CD14-positive monocyte (primary cell): ENCODE results near the gene MTMR12. TPM values are rescaled to one million over a fixed set of nuclear protein-coding genes. Genes with fewer than 3 reads are reported as not detected.
A peak's percentile ranks its signal among the peaks of the same experiment; 100 is the strongest.

ENCODE experiments used
- DNase-seq, 3 donors: peaks; one replicate each; pipeline ENCODE4 v3.0.0-alpha.2; 2011 to 2022
- H2AFZ ChIP-seq: 2 replicates; pipeline ENCODE4 v1.6.0; 2012; ENCODE audit warnings: mild to moderate bottlenecking, low read depth, low read length, inconsistent platforms; ENCODE audit not compliant: insufficient read depth, poor library complexity, severe bottlenecking
- H3K27ac ChIP-seq, 2 donors: 1 replicate in 1 of 2; 2 replicates in 1 of 2; pipeline ENCODE4 v1.5.1; 2012 to 2013; ENCODE audit warnings: low read length in 2 of 2, control low read depth in 1 of 2, inconsistent platforms in 1 of 2, low read depth in 1 of 2, mild to moderate bottlenecking in 1 of 2
- H3K27me3 ChIP-seq, 2 donors: one replicate each; pipeline versions ENCODE4 v1.6.0 to v1.6.1; 2011 to 2013; ENCODE audit warnings: low read length in 2 of 2; ENCODE audit not compliant: control insufficient read depth in 2 of 2, insufficient read depth in 2 of 2
- H3K36me3 ChIP-seq, 2 donors: replicated peaks in 1 of 2; 1 replicate in 1 of 2; 2 replicates in 1 of 2; pipeline versions ENCODE4 v1.5.1 to v1.6.1; 2012 to 2013; ENCODE audit warnings: low read length in 2 of 2, control low read depth in 1 of 2, inconsistent platforms in 1 of 2, mild to moderate bottlenecking in 1 of 2; ENCODE audit not compliant: insufficient read depth in 2 of 2, control insufficient read depth in 1 of 2
- H3K4me1 ChIP-seq, 2 donors: 1 replicate in 1 of 2; 2 replicates in 1 of 2; pipeline versions ENCODE4 v1.5.1 to v1.6.1; 2012 to 2013; ENCODE audit warnings: low read length in 2 of 2, control low read depth in 1 of 2, inconsistent platforms in 1 of 2, mild to moderate bottlenecking in 1 of 2, moderate library complexity in 1 of 2; ENCODE audit not compliant: insufficient read depth in 2 of 2, control insufficient read depth in 1 of 2
- H3K4me2 ChIP-seq: replicated peaks from 2 replicates; pipeline ENCODE3; 2012; ENCODE audit warnings: low read length, moderate library complexity, mild to moderate bottlenecking; ENCODE audit not compliant: poor library complexity, severe bottlenecking; ENCODE audit errors: extremely low read depth
- H3K4me3 ChIP-seq, 3 experiments: fragments of 200-600 bp in 1 of 3; sonication (generic) in 1 of 3; replicated peaks in 1 of 3; 1 replicate in 2 of 3; 2 replicates in 1 of 3; pipeline ENCODE4 v1.5.1; 2011 to 2013; ENCODE audit warnings: low read length in 3 of 3, mild to moderate bottlenecking in 3 of 3, control low read depth in 2 of 3, low read depth in 2 of 3, inconsistent platforms in 1 of 3, moderate library complexity in 1 of 3
- H3K79me2 ChIP-seq: 2 replicates; pipeline ENCODE4 v1.6.0; 2012; ENCODE audit warnings: mild to moderate bottlenecking, control low read depth, inconsistent platforms, low read length, moderate library complexity; ENCODE audit not compliant: insufficient read depth
- H3K9ac ChIP-seq: 2 replicates; pipeline ENCODE4 v1.6.0; 2017; ENCODE audit warnings: low read length, mild to moderate bottlenecking; ENCODE audit not compliant: insufficient read depth, poor library complexity, severe bottlenecking
- H3K9me3 ChIP-seq, 2 donors: replicated peaks in 1 of 2; 1 replicate in 1 of 2; 2 replicates in 1 of 2; pipeline versions ENCODE4 v1.5.1 to v1.6.1; 2012 to 2013; ENCODE audit warnings: low read length in 2 of 2, control low read depth in 1 of 2; ENCODE audit not compliant: control insufficient read depth in 1 of 2, insufficient read depth in 1 of 2
- H4K20me1 ChIP-seq: 2 replicates; pipeline ENCODE4 v1.6.0; 2012; ENCODE audit warnings: mild to moderate bottlenecking, low read length, control low read depth, moderate library complexity; ENCODE audit not compliant: insufficient read depth
- H3K27ac Mint-ChIP-seq, 7 donors: one replicate each; pipeline ENCODE4 v1.8.0; 2020; ENCODE audit warnings: mild to moderate bottlenecking in 7 of 7, mixed read lengths in 7 of 7, moderate library complexity in 6 of 7, inconsistent platforms in 2 of 7
- H3K27me3 Mint-ChIP-seq, 3 donors: one replicate each; pipeline ENCODE4 v1.8.0; 2021 to 2022; ENCODE audit warnings: low read depth in 3 of 3, mild to moderate bottlenecking in 3 of 3, mixed read lengths in 3 of 3, moderate library complexity in 3 of 3, inconsistent platforms in 1 of 3
- H3K36me3 Mint-ChIP-seq, 2 donors: one replicate each; pipeline ENCODE4 v1.8.0; 2020; ENCODE audit warnings: mixed read lengths in 2 of 2, inconsistent platforms in 1 of 2, mild to moderate bottlenecking in 1 of 2
- H3K4me1 Mint-ChIP-seq: one replicate; pipeline ENCODE4 v1.8.0; 2020; ENCODE audit warnings: mild to moderate bottlenecking, mixed read lengths
- H3K4me3 Mint-ChIP-seq, 2 donors: one replicate each; pipeline ENCODE4 v1.8.0; 2020; ENCODE audit warnings: mild to moderate bottlenecking in 2 of 2, mixed read lengths in 2 of 2, moderate library complexity in 1 of 2
- H3K9me3 Mint-ChIP-seq, 7 donors: one replicate each; pipeline ENCODE4 v1.8.0; 2020 to 2022; ENCODE audit warnings: mixed read lengths in 7 of 7, mild to moderate bottlenecking in 6 of 7, moderate library complexity in 6 of 7, inconsistent platforms in 2 of 7
- CTCF ChIP-seq: fragments of 200-600 bp; IDR thresholded peaks from one replicate; pipeline ENCODE4 v1.8.0; 2022; ENCODE audit warnings: antibody characterized with exemption, mild to moderate bottlenecking
- WGBS: methylation state at CpG from one replicate; pipeline ENCODE4 v1.1.5; 2013; ENCODE audit warnings: missing lambda C conversion rate; ENCODE audit not compliant: insufficient coverage; 5-methylcytosine and 5-hydroxymethylcytosine counted together
- intact Hi-C, 2 donors: fragments of 100-400 bp; cut with micrococcal nuclease; formaldehyde crosslinking; loops; one replicate each; pipeline versions ENCODE4 v1.15.0 to v1.15.1; 2023
- polyA plus RNA-seq, 3 donors: library from polyadenylated mRNA; depleted of rRNA in 1 of 3; unstranded in 2 of 3; stranded (reverse) in 1 of 3; fragments of 300-500 nt in 2 of 3; fragments of >200 nt in 1 of 3; fragmentation: Illumina TruSeq in 2 of 3; gene quantifications; 1 replicate in 2 of 3; 2 replicates in 1 of 3; pipeline ENCODE4 v1.2.3, GENCODE V29; 2012 to 2021

Gene MTMR12
- polyA plus RNA-seq, 3 donors: 10.3 to 19.0 (median 17.3) TPM

DNA sequence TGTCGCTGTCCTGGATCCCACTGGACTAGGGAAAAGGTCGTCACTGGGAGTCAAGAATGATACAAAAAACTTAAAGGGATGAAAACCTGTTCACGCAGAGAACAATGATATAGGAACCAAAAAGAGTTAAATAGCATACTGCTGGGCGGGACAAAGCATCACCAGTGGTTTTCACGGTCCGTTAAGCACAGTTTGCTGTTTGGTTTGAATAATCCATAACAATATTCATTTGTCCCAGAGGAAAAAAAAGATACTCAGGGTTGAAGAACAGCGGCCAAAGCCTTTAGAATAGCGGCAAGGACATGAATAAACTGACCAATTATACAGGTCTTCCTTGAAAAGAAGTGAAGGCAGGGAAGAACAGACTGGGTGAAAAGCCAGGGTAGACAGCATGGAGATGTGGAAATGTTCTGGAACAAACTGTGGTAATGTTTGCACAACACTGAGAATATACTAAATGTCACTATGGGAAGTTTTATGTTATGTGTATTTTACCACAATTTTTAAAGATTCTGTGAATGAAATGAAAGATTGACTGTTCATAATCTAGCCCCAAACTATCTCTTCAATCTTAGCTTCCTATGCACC lies 60.8 kb downstream of the MTMR12 start:
- Histone ChIP-seq H3K27ac (no peak overlapping the region), H3K9me3 (no peaks in the 10 kb centered on the region), H3K79me2 (no peaks in the 10 kb centered on the region), H3K36me3 (peaks cover 84 to 97% of the 10 kb centered on the region in 2 donors), H4K20me1 (no peaks in the 10 kb centered on the region), H3K9ac (no peak overlapping the region), H3K27me3 (no peaks in the 10 kb centered on the region), H3K4me2 (no peak overlapping the region), H2AFZ (no peak overlapping the region), H3K4me1 (no peaks in the 10 kb centered on the region), H3K4me3 (no peak overlapping the region)
- H3K4me1 Mint-ChIP-seq: no peaks in the 10 kb centered on the region
- peaks cover 82 to 83% of the 10 kb centered on the region in 2 donors for H3K36me3 Mint-ChIP-seq
- H3K4me3 Mint-ChIP-seq: no peak overlapping the region
- 95% methylated on average over 3 of the region's 8 CpGs for WGBS
- peaks cover 0 to 1% (median 0%) of the 10 kb centered on the region in 3 donors for H3K27me3 Mint-ChIP-seq
- no peak for DNase-seq
- intact Hi-C loops: no loop called here
- peaks cover 0 to 3% (median 0%) of the 10 kb centered on the region in 7 donors for H3K9me3 Mint-ChIP-seq
- TF ChIP-seq CTCF: no peak
- H3K27ac Mint-ChIP-seq: peak overlapping the region in 2 of 7 donors; percentile 25 to 37

DNA sequence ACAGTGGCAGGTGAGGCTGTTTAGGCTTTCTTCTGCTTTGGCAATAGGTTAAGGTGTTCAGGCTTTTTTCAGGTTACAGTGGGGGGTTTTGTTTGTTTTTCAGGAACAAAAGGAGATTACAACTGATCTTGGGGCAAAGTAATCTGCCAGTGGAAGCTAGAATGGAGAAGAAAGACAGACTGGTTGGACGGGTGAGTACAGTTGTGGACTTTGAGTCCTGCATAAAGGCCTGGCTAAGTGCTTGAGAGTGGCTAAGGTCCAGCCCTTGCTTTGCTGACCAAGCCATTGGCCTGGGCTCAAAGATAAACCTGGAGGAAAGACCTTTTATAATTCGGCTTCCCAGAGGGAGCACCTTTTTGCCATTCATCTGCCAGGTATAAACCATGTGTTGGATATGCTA lies 63.1 kb downstream of the MTMR12 start:
- Histone ChIP-seq H3K27me3 (no peaks in the 10 kb centered on the region), H3K4me2 (no peak overlapping the region), H4K20me1 (no peaks in the 10 kb centered on the region), H3K36me3 (peaks cover 77 to 96% of the 10 kb centered on the region in 2 donors), H3K79me2 (no peaks in the 10 kb centered on the region), H3K27ac (no peak overlapping the region), H3K4me1 (no peaks in the 10 kb centered on the region), H3K9me3 (no peaks in the 10 kb centered on the region), H3K9ac (no peak overlapping the region), H2AFZ (no peak overlapping the region), H3K4me3 (no peak overlapping the region)
- Mint-ChIP-seq H3K27me3 (peaks cover 0 to 1% (median 0%) of the 10 kb centered on the region in 3 donors), H3K36me3 (peaks cover 81% of the 10 kb centered on the region in 2 donors), H3K27ac (peak overlapping the region in 1 of 7 donors; percentile 29), H3K9me3 (peaks cover 0 to 7% (median 0%) of the 10 kb centered on the region in 7 donors), H3K4me1 (no peaks in the 10 kb centered on the region), H3K4me3 (no peak overlapping the region)
- intact Hi-C loops: no loop called here
- WGBS: 90% methylated on average over 2 of the region's 2 CpGs
- no peak for TF ChIP-seq CTCF
- DNase-seq: no peak
